Measurements from ENCODE around the gene ACOX3. TPM values are rescaled to one million over a fixed set of nuclear protein-coding genes. Genes with fewer than 3 reads are reported as not detected.

The ACOX3 gene
- total and polyA plus RNA-seq, 5 experiments from 2014 or later = 9.5 to 17.3 (median 14.3) TPM

- peaks cover 0 to 22% (median 9%) of the 10 kb centered on the region in 3 donors for H3K36me3 Mint-ChIP-seq
- H3K9me3 Mint-ChIP-seq = no peaks in the 10 kb centered on the region
- no peak overlapping the region for H3K27ac Mint-ChIP-seq
- POLR2A ChIA-PET = no interaction called here
- H3K4me3 Mint-ChIP-seq = no peak overlapping the region
- H3K4me1 Mint-ChIP-seq = no peaks in the 10 kb centered on the region
- no peaks in the 10 kb centered on the region for H3K27me3 Mint-ChIP-seq
- ATAC-seq = no peak
- no peak for DNase-seq
These were observed 70.3 kb downstream of the ACOX3 start for GRCh38 chr4:8370106-8370787.

DNA sequence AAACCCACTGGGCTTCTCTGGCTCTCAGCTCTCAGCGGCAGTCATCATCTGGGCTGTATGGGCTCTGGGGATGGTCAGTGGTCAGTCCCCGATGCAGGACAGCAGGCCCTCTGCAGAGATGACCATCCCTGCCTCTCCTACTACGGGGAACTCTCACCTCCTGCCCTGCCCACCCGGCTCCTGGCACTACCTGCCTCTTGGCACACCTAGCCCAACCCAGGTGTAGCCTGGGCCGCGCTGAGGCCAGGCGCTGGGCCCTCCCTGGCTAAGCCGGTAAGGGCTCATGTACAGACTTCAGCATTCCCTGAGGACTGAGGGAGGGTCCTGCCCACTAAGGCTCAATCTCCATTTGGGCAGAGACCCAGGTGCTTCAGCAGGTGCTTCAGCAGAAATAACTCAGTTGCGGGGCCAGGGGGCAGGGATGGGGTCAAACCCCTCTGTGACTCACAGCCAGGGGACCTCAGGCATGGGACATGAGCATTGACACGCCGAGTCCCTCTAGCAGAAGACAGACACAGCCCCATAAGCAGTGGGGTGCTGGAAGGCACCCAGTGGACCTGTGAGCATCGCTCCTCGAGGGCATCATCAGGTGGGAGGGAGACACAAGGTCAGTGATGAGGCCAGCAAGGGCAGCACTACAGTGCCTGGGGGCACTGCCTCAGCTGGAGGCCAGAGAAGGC, 71.0 kb downstream of the ACOX3 start:
- H3K4me1 Mint-ChIP-seq = no peaks in the 10 kb centered on the region
- no peak for ATAC-seq
- no peaks in the 10 kb centered on the region for H3K9me3 Mint-ChIP-seq
- DNase-seq = no peak
- H3K27me3 Mint-ChIP-seq = no peaks in the 10 kb centered on the region
- peaks cover 0 to 23% (median 9%) of the 10 kb centered on the region in 3 donors for H3K36me3 Mint-ChIP-seq
- POLR2A ChIA-PET = no interaction called here
- H3K4me3 Mint-ChIP-seq = no peak overlapping the region
- H3K27ac Mint-ChIP-seq = no peak overlapping the region

- Mint-ChIP-seq H3K4me3 (no peak overlapping the region), H3K4me1 (no peaks in the 10 kb centered on the region), H3K36me3 (peaks cover 0 to 25% (median 13%) of the 10 kb centered on the region in 3 donors), H3K27ac (no peak overlapping the region), H3K9me3 (no peaks in the 10 kb centered on the region), H3K27me3 (no peaks in the 10 kb centered on the region)
- no peak for DNase-seq
- ATAC-seq = no peak
- POLR2A ChIA-PET = no interaction called here
These were observed 71.5 kb downstream of the ACOX3 start for GRCh38 chr4:8368998-8369397.

DNA sequence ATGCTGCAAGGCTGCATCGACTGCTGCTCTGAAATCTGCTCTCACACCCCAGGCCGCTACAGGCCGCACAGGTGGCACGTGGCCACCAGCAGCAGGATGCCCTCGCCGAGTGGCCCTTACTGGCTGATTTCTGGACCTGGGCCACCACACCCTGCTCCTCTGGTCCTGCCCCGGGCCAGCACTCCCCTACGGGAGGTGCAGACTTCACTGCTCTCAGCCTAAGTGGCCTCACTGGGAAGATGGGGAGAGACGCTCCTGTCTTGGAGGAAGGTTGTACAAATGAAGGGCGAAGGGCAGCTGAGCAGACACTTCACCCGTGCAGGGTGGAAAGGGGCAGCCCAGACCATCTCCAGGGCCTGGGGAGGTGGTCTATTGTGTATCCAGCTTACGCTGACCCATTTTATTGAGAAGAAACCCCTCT, 72.5 kb downstream of the ACOX3 start:
- no peaks in the 10 kb centered on the region for H3K27me3 Mint-ChIP-seq

DNA sequence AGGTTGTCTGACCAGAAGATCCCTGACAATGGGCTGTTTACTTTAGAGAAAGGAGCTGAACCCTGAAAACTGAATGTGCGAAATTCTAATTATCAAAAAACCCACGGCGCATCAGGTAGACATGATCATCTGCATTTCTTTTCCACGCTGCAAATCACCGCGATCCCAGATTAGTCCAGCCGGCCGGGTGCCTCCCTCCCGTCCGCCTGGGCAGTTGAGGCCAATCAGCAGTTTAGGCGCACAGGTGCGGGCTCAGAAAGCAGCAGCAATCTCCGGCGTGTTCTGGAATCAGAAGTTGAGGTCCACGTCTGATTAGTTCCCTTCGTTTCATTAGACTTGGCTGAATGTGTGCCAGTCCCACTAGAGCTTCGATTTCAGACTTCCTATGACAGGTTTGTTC, 73.9 kb downstream of the ACOX3 start:
- Mint-ChIP-seq H3K4me1 (no peaks in the 10 kb centered on the region), H3K27me3 (no peaks in the 10 kb centered on the region), H3K36me3 (peaks cover 4 to 22% (median 18%) of the 10 kb centered on the region in 3 donors), H3K9me3 (peaks cover 0 to 12% (median 2%) of the 10 kb centered on the region in 9 donors), H3K27ac (no peak overlapping the region), H3K4me3 (no peak overlapping the region)
- DNase-seq = peak in 1 of 10 donors; percentile 31
- no peak for ATAC-seq
- POLR2A ChIA-PET = no interaction called here

More for the DNA sequence above, 72.5 kb downstream of the ACOX3 start:
- H3K9me3 Mint-ChIP-seq = peaks cover 0 to 5% (median 2%) of the 10 kb centered on the region in 9 donors
- no peaks in the 10 kb centered on the region for H3K4me1 Mint-ChIP-seq
- peaks cover 4 to 22% (median 18%) of the 10 kb centered on the region in 3 donors for H3K36me3 Mint-ChIP-seq
- no peak overlapping the region for H3K4me3 Mint-ChIP-seq
- no peak overlapping the region for H3K27ac Mint-ChIP-seq
- ATAC-seq (no peak), DNase-seq (no peak)
- POLR2A ChIA-PET = no interaction called here

DNA sequence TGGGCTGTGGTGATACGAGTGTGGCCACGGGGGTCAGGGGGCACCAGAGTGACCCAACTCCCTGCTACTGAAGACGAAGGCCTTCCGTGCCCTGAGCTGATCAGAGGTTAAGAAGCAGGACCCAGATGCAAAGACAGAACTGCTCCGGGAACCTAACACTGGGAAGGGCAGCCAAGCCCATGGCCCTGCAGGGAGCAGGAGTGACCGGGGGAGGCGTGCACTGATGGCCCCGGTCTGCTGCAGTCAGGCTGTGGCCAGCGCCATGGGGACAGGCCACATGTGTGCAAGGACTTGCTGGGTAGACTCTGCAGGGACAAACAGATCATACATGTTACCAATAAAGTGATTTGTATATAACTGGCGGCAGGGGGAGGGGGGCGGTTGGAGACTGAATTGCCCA, 74.6 kb downstream of the ACOX3 start:
- no peak overlapping the region for H3K4me3 Mint-ChIP-seq
- H3K27me3 Mint-ChIP-seq = no peaks in the 10 kb centered on the region
- no peak overlapping the region for H3K27ac Mint-ChIP-seq
- H3K9me3 Mint-ChIP-seq = peaks cover 0 to 12% (median 3%) of the 10 kb centered on the region in 9 donors
- POLR2A ChIA-PET = no interaction called here
- DNase-seq = no peak
- no peaks in the 10 kb centered on the region for H3K4me1 Mint-ChIP-seq
- ATAC-seq = no peak
- H3K36me3 Mint-ChIP-seq = peaks cover 4 to 22% (median 21%) of the 10 kb centered on the region in 3 donors

DNA sequence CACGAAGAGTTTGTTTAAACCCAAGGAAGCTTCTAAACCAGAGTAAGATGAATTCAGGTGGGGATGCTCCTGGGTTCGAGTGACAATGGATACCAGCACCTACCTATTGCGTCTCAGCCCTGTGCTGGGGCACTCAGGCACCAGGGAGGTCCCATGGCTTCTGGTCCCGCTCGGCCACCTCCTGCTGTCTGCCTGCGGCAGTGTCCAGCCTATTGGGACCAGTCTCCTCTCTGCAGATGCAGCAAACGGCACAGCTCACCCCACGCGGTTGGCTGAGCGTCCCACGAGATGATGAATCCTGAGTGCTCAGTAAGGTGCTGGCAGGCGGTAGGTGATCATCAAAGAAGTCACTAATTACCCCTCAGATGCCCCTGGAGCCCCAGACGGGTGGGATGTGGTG, 75.2 kb downstream of the ACOX3 start:
- no peak for ATAC-seq

GRCh38 chr4:8364848-8365350, 75.6 kb downstream of the ACOX3 start:
- H3K4me3 Mint-ChIP-seq = no peak overlapping the region
- peaks cover 0 to 12% (median 3%) of the 10 kb centered on the region in 9 donors for H3K9me3 Mint-ChIP-seq
- no peak overlapping the region for H3K27ac Mint-ChIP-seq
- ATAC-seq = no peak
- DNase-seq = no peak
- POLR2A ChIA-PET = no interaction called here
- H3K27me3 Mint-ChIP-seq = no peaks in the 10 kb centered on the region
- H3K4me1 Mint-ChIP-seq = no peaks in the 10 kb centered on the region
- H3K36me3 Mint-ChIP-seq = peaks cover 4 to 22% (median 21%) of the 10 kb centered on the region in 3 donors

More for the DNA sequence above, 75.2 kb downstream of the ACOX3 start:
- Mint-ChIP-seq H3K36me3 (peaks cover 4 to 22% (median 21%) of the 10 kb centered on the region in 3 donors), H3K9me3 (peaks cover 0 to 12% (median 3%) of the 10 kb centered on the region in 9 donors), H3K4me3 (no peak overlapping the region), H3K4me1 (no peaks in the 10 kb centered on the region), H3K27me3 (no peaks in the 10 kb centered on the region), H3K27ac (no peak overlapping the region)
- POLR2A ChIA-PET = no interaction called here
- no peak for DNase-seq

- Mint-ChIP-seq H3K4me1 (no peaks in the 10 kb centered on the region), H3K9me3 (peaks cover 0 to 12% (median 3%) of the 10 kb centered on the region in 9 donors), H3K36me3 (peaks cover 4 to 22% (median 21%) of the 10 kb centered on the region in 3 donors), H3K27ac (no peak overlapping the region), H3K27me3 (no peaks in the 10 kb centered on the region), H3K4me3 (no peak overlapping the region)
- ATAC-seq (no peak), DNase-seq (no peak)
- POLR2A ChIA-PET = no interaction called here
These were observed 76.4 kb downstream of the ACOX3 start for GRCh38 chr4:8364141-8364540.

DNA sequence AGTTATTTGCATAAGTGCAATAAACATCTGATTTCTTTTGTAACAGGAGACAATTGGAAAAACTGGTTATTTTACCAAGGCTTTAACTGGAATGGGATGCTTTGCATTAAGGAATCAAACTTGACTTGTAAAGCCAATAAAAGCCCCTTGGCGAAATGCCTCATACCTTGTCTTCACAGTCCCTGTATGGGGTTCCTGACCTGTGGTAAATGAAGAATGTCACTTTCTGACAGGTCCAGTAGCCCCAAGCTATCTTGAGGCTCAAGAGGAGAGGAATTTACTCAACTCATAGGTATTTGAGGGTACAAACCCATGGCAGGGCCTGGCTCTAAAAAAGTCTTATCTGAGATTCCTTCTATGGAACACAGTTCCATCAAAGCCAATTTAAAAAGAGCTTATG, 78.0 kb downstream of the ACOX3 start:
- no peak for DNase-seq
- POLR2A ChIA-PET = no interaction called here
- H3K9me3 Mint-ChIP-seq = peaks cover 0 to 12% (median 3%) of the 10 kb centered on the region in 9 donors
- H3K4me1 Mint-ChIP-seq = no peaks in the 10 kb centered on the region
- H3K27me3 Mint-ChIP-seq = no peaks in the 10 kb centered on the region
- H3K36me3 Mint-ChIP-seq = peaks cover 4 to 22% (median 21%) of the 10 kb centered on the region in 3 donors
- H3K4me3 Mint-ChIP-seq = no peak overlapping the region
- no peak for ATAC-seq
- no peak overlapping the region for H3K27ac Mint-ChIP-seq

DNA sequence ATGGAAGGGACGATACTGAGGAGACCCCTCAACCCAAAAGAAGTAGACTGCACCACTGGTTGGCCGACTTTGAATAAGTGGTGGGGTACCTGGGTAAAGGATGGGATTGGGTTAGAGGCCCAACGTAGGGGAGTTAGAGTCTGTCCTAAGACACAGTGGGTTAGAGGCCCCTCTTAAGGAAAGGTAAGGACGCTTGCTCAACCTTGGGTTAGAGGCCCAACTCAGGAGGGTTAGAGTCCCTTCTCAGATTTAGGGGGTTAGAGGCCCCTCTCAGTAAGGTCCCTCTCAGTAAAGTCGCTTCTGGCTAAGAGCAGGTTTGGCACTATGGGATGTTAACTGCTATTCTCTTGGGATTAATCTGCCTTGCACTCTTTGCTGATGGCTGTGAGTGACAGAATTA, 81.3 kb downstream of the ACOX3 start:
- Mint-ChIP-seq H3K27ac (no peak overlapping the region), H3K27me3 (no peaks in the 10 kb centered on the region), H3K36me3 (peaks cover 3 to 9% (median 4%) of the 10 kb centered on the region in 3 donors), H3K4me3 (no peak overlapping the region), H3K9me3 (peaks cover 0 to 12% (median 3%) of the 10 kb centered on the region in 9 donors), H3K4me1 (no peaks in the 10 kb centered on the region)
- DNase-seq (no peak), ATAC-seq (no peak)
- POLR2A ChIA-PET = no interaction called here

DNA sequence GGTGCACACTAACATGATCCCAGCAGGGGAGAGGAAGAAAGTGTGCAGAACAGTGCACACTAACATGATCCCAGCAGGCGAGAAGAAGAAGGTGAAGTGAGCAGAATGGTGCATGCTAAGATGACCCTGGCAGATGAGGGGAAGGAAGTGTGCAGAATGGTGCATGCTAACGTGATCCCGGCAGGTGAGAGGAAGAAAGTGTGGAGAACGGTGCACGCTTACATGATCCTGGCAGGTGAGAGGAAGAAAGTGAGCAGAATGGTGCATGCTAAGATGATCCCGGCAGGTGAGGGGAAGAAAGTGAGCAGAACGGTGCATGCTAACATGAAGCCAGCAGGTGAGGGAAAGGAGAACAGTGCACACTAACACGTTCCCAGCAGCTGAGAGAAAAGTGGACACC, 83.7 kb downstream of the ACOX3 start:
- ATAC-seq (no peak), DNase-seq (no peak)
- no peaks in the 10 kb centered on the region for H3K4me1 Mint-ChIP-seq
- peaks cover 0 to 2% (median 0%) of the 10 kb centered on the region in 3 donors for H3K36me3 Mint-ChIP-seq
- H3K27me3 Mint-ChIP-seq = no peaks in the 10 kb centered on the region
- POLR2A ChIA-PET = no interaction called here
- no peak overlapping the region for H3K4me3 Mint-ChIP-seq
- no peak overlapping the region for H3K27ac Mint-ChIP-seq
- H3K9me3 Mint-ChIP-seq = peaks cover 0 to 5% (median 0%) of the 10 kb centered on the region in 9 donors

GRCh38 chr4:8355864-8356565, 84.5 kb downstream of the ACOX3 start:
- ATAC-seq (no peak), DNase-seq (no peak)
- Mint-ChIP-seq H3K27me3 (peaks cover 0 to under 1% (median 0%) of the 10 kb centered on the region in 5 donors), H3K4me1 (no peaks in the 10 kb centered on the region), H3K27ac (no peak overlapping the region), H3K36me3 (no peaks in the 10 kb centered on the region), H3K4me3 (no peak overlapping the region), H3K9me3 (peaks cover 0 to 5% (median 0%) of the 10 kb centered on the region in 9 donors)
- POLR2A ChIA-PET = no interaction called here

Data from naive thymus-derived CD8-positive, alpha-beta T cell (primary cell).